SKM-1 treated with dmso at 0.1 percent for 144 hours (cell line): Measurements from ENCODE around the gene TRAPPC3.

Experiments used
- DNase-seq: peaks from one replicate; lab custom pipeline; 2025; ENCODE audit not compliant: unreplicated experiment; lab: John Stamatoyannopoulos, UW

The TRAPPC3 gene

DNA sequence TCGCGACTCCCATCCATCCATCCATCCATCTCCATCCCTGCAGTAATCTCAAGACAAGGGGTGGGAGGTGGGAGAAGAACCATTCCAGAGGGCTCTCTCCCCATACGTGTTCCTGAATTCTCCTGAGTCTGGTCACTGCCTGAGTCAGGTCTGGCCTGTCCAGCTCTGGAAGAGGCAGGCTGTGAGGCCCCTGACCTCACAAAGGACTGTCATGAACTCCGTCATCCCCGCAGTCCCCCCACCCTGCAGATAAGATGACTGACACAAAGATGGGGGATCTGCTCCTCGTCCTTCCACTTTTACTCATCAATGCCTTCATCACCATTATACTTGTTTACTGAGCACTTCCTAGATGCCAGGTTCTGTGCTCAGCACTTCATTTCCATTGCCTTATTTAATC, 5.0 kb upstream of the TRAPPC3 start:
- DNase-seq, result no peak

DNA sequence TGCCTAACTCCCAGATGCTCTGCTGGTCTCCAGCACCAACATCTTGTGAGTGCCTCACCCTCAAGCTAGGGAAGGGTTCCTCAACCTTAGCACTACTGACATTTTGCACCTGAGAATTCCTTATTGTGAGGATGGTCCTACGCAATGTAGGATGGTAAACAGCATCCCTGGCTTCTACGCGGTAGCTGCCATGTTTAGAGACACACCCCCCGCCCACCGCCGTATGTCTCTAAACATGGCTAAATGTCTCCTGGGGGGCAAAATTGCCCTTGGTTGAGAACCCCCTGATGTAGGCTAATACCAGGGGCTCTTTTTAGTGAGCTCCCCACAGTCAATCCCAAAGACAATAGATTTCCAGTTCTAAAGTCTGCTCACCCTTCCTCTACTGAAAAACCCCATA, 4.2 kb upstream of the TRAPPC3 start:
- no peak for DNase-seq

DNA sequence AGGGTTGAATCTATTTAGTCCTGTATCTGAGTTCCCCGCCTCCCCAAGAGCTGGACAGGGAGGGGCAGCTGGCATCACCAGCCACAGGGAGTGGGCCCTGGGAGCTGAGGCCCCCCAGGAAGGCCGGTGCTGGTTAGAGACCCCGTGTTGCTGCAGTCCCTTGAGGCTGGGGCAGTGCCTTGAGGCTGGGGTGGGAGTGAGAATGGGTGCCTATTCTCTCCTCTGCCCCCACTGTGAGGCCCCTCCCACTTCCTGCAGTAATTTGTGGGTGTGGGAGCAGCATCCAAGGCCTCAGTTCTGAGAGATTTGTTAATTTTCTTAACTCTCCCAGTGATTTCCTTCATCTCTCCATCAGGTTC, 2.5 kb upstream of the TRAPPC3 start:
- no peak for DNase-seq

DNA sequence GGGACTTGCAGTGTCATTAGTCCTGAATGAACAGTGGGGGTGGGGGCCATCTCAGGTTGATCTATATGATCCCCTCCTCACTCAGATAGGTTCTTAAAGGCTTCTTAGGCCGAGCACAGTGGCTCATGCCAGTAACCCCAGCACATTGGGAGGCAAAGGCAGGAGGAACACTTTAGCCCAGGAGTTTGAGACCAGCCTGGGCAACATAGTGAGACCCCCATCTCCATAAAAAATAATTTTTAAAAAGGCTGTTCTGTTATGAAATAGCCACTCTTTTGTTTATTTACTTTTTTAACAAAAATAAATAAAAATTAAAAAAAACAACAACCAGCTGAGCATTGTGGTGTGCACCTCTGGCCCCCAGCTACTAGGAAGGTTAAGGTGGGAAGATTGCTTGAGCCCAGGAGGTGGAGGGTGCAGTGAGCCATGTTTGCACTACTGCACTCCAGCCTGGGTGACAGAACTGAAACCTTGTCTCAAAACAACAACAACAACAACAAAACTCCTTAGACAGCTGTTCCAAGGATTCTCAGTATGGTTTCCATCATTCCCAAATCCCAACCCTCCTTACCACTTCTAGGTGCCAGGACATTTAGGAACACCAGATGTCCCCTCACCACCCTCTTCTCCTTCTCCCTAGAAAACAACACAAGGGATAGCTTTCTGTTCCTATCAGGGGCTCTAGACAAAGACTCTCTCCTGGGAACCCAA, 2.0 kb upstream of the TRAPPC3 start:
- DNase-seq, result no peak

DNA sequence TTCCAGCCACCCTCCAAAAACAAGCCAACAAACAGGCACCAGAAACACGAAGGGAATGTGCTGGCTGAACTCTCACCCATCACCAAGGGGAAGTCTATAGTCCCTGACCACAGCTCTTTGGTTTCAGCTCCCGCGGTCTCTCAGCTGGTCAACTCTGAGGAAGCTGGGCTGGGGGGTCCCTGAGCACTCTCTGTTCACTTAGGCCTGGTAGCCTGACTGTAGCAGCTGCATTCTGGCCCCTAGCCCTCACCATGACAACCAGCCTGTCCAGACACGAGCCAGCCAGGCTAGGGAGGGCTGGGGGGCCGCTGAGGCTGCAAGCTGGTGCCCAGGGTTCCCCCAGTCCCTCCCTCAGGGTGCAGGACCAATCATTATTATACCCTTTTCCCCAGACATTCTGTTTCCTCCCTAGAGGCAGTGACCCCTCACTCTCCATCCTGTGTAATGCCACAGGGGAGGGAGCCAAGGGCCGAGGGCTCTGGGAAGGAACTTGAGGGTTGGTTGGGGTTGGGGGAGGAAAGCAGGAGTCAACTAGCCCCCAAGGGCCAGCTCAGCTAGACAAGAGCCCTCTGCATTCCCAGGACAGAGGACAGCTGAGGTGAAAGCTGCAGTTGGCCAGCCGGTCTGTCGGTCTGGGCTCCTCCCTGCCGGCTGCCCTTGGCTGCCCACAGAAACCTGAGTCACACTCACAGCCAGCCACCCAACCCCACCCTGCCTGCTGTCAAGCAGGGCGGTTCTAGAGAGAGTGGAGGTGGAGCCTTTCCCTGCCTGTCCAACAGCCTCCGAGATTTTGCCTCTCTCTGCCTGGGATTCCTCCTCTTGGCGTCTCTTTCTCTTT, 1.2 kb upstream of the TRAPPC3 start:
- DNase-seq, result peak; percentile 79

DNA sequence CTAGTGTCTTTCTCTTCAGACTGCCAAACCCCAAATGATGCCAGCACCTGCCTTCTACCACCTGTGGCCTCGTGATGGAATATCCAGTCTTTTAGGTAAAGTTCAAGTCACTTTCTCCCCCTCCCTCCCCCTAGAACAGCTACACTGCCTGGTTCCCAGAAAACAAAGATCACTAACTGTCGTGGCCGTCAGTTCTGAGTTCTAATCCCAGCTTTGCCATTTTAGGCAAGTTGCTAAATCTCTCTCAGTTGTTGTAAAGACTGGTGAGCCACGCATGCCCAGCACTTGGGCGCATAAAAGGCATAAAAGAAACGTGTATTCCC, 648 bp upstream of the TRAPPC3 start:
- DNase-seq, result no peak

DNA sequence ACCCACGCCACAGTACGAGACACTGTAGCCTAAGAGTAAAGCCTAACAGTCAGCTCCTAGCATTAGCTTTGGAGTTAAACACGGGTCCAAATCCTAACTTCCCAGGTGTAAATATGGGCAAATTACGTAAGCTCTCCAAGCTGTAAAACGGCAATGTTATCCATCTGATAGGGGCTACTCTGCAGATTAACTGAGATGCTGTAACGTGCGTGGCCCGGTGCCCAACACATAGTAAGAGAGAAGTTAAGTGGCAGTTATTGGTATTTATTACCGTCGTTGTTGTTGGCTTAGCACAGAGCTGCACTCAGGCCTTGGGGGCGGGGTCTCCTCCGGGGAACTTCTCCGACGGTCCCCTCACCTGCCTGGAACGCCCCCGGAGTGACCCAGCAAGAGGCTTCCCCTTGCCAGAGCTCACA, 457 bp downstream of the TRAPPC3 start:
- DNase-seq, result no peak

DNA sequence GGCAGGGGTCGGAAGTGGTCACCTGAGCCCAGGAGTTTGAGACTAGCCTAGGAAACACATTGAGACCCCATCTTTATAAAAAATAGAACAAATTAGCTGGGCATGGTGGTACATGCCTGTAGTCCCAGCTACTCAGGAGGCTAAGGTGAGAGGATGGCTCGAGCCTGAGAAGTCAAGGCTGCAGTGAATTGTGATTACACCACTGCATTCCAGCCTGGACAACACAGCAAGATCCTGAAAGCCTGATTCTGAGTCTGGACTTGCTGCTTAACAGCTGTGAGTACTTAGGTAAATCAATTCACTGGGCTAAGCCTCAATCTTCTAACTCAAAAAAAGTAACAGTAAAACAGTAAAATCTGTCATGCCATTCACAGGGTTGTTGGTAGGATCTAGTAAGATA, 4.9 kb downstream of the TRAPPC3 start:
- DNase-seq, result no peak

DNA sequence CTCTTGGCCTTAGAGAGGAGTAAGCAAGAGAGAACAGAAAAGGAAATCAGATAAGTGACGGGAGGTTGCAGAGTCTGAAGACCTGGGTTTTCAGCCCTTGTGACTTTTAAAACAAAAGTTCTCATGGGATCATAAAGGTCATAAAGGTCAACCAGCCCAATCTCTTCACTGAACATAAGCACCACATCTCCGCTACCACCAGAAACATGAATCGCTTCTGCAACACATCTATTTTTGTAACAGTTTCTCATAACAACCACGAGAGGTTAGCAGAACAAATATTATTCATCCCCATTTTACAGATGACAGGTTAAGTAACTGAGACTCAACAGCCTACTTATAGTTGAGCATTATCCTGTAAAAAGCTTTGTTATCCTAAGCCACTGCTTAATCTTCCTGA, 5.9 kb downstream of the TRAPPC3 start:
- no peak for DNase-seq

DNA sequence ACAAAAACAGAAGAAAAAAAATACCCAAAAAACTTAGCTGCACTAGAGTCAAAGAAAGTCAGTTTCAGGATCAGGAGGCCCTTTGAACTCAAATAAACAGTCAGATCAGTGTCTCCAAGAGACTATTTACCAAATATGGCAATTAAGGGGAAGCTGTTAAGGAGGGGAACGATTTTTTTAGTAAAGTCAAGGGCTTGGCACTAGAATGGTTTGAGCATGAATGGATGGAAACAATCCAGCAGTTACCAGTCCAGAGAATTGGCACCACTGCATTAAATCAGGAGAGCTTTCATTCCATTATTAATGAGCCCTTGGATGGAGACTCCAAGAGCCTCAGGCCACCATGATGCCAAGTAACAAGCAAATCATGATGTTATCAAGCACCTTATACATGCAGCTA, 7.2 kb downstream of the TRAPPC3 start:
- no peak for DNase-seq

DNA sequence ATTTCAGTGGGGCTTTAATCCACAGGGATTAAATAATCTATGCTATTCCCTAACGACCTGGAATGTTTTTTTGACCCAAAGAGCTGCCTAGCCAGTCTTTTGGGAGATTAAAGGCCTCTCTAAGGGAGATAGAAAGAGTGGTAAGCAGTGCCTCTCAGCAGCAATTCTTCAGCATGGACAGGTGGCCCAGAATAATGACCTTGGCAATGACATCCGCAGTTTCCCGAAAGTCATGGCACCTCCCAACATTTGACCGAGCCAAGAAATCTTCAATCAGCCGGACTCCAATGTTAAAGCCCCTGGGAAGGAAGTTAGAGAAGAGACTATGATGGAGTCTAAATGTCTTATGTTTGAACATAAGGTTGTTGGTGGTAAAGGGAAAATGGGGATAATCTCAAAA, 9.8 kb downstream of the TRAPPC3 start:
- no peak for DNase-seq

DNA sequence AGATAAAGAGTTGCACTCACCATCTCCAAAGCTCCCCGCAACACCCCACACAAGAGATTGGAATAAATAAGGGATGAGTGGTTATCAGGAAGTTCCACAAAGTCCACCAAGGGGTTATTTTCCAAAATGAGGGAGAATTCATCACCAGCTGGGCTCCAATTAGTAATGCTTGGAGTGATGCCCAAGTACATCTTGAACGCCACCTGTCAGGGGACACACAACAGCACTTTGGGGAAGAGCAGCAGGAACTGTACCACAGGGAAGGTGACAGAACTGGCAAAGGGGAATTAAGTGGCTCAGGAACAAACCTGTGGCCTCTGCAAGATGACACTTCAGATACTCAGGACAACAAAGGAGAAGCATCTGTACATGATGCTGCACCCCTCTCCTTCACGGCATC, 11.5 kb downstream of the TRAPPC3 start:
- no peak for DNase-seq

DNA sequence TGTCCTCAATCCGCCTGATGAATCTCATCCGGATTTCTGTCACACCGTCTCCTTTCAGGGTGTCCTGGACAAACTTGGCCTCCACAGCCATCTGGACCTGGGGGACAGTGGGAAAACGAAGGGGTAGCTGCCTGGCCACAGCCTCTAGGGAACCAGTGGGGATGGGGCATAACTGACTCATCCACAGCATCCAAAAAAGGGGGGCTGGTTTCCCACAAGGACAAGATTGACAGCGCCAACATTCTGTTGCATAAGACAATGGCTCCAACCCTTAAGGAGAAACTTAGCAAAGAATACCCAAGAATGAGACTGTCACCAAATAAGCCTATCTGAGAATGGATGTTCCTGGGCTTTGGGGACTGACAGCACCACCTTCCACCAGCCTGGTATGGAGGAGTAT, 12.1 kb downstream of the TRAPPC3 start:
- DNase-seq, result no peak

DNA sequence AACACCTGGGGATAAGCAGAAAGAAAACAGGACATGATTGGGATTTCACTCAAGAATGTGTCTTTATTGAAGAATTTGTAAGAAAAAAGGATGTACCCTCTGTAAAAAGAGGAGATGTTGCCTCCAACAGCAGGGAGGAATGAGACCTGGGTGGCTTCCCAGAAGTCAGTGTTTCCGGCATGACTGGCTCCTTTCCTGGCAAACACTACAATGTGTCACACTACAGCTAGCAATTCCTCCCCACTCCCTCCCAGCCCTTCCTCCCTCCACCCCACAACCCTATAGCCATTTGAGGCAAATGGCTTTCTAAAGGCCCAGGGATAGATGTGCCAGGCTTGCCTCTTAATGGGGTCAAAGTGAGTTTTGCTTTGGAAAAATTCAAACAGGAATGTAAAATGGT, 12.8 kb downstream of the TRAPPC3 start:
- DNase-seq, result no peak

DNA sequence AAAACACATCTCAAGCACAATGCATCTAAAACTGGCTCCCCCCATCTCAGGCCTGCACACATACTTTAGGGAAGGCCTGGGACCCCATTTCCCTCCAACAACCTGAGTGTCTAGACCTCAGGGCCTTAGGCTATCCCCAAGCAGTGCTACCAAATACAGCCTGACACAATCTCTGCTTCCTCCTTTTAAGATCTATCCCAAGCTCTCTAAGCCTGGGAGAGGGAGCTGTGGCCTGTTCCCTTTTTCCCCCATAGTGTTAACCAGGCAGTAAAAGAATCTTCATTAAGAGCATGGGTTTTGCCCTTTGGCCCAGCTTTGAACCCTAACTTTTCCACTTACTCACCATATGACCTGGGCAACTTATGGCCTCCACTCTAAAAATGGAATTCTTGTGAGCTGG, 13.5 kb downstream of the TRAPPC3 start:
- no peak for DNase-seq

DNA sequence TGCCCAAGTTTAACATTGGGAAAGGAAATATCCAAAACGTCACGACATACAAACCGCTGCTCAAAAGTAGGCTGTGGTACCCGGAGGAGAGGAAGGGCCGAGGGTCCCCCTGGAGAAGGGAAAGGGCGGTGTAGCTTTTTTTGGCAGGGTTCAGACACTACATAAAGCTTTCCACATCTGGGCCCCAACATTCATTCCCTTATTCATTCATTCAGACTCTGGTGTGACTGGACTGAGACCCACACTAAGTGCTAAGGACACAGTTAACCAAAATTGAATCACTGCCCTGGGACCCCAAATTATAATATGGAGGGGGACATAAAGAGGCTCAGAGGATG, 14.0 kb downstream of the TRAPPC3 start:
- no peak for DNase-seq

DNA sequence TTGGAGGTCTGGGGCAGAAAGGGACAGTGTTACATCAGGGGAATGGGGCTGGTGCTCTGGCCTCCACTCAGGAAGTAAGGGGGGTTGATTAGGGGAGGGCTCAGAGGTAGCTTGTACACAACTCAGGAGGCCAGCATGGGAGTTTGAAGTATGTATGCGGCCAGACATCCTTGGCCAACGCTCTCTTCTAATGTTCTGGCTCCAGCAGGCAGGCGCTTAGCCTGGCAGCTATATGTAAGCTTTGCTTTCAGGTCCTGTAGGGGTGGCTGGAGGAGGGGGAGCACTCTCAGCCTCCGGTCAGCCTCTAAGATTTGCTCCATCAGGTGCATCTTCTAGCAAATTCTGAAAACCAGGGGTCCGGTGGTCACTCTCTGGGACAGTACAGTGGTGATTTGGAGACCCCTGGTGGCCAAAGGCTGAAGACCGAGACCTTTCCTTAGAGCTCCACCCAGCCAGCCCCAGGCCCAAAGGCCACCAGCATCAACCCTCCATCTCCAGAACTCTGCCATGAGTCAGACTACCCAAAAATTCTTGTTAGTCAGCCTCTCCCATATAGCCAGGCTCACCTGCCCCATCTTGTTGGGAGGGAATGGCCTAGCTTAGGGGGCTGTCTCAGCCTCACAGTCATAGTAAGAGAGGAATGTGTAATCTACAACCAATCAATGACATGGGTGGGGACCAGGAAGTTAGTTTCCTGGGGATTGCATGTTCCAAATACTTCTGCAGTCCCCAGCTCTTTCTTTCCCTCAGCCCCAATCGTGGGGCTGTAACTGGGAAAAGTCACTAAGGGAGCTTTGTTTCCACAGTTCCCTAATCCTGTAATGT, 14.6 kb downstream of the TRAPPC3 start:
- DNase-seq, result no peak

DNA sequence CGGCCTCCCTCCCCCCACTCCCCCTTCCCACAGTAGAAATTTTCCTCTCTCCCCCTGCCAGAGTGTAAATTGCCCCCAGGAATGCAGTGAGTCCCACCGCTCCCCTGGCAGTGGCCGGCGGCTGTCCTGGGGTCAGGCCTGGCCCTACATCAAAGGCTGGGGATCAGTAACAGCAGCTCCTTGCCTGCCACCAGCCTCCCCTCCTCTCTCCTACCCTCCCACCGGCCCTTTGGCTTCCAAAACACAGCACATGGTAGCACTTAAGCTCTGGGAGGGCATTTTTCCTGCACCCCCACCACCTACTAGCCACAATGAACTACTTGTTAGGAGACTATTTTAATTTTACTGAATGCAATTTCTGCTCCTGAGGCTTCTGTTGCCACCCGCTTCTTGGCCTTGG, 15.3 kb downstream of the TRAPPC3 start:
- no peak for DNase-seq

DNA sequence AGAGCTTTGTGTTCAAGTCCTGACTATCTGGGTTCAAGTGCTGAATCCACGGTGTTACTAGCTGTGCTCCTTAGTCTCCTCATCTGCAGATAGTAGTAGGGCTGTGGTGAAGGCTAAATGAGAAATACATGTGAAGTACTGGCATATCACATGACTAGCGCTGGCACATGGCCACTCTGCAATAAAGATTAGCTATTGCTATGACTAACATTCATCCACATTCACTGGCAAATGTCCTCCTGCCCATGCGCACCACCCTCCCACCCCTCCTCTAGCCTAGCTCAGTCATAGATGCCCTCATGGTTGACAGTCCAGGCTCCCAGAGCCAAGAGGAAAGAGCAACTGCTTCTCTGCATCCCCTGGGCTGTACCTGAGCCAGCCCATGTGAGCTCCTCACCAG, 15.8 kb downstream of the TRAPPC3 start:
- DNase-seq, result no peak

DNA sequence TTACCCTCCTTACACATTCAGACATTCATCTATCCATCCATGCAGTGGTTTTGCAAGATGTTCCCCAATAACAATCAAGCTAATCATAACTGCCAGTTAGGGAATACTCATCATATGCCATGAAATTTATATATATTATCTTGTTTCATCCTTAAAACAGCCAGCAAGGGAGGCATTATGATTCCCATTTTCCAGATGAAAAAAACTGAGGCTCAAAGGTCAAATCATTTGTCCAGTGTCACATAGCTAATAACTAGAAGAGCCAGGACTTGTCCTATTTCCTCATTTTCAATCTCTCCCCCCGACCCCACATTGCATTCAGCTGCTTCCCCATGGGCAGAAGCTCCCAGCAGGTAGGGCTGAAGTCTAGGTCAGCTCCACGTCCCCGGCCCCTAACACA, 17.3 kb downstream of the TRAPPC3 start:
- no peak for DNase-seq

DNA sequence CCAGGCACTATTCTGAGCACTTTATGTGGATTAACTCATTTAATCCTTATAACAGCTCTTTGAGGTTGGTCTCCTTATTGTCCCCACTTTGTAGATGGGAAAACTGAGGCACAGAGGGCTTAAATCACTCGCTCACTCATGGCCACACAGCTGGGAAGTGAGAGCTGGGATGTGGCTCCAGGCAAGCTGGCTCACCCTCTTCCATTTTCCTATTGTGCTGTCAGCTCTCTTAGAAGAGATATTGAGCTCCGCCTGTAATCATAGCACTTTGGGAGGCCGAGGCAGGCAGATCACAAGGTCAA, 20.4 kb downstream of the TRAPPC3 start:
- DNase-seq, result no peak

DNA sequence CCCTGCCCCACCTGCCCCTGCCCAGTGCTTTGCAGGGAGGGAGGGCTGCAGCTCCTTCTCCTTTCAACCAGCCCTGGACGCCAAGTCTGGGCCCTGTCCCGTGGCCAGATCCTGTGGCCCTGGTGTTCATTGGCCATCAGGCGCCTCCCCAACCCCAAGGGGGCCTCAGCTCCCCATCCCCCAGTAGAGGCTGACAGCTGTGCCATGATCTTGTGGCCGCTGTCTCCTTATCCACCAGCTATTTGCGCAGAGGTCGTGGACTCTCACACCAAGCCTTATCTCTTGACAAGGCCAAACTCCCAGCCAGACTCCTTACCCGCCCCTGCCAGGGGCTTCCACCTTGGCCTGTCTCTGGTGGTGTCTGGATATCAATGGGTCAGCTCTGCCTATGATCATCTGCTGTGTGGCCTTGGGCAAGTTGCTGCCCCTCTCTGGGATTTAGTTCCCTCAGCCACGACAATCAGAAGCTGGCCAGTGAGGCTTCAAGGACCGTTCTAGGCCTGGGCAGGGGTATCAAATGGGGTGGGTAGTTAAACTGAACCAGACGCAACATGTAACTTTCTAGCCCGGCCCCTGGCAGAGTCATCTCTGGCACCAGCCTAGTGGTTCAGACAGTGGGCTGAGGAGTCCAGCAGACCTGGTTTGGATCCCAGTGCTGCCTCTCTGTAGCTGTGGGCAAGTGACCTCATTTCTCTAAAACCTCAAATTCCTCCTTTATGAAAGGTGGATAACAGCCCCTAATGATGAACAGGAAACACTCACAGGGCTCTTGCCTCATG, 21.0 kb downstream of the TRAPPC3 start:
- peak; percentile 56 for DNase-seq
